A673 (cell line): ENCODE results near the gene NME2. TPM values are rescaled to one million over a fixed set of nuclear protein-coding genes. Genes with fewer than 3 reads are reported as not detected.

ENCODE experiments used
- BruUV-seq: library from RNA; stranded (reverse); fragments of 400-500 nt; replicated peaks from 2 replicates; lab custom pipeline; 2021; lab: Mats Ljungman, UMichigan
- CTCF ChIA-PET: fragments of 300-600 bp; sonication (Branson Sonifier 250); formaldehyde crosslinking; loops from one replicate; lab custom pipeline; 2022; ENCODE audit warnings: antibody characterized with exemption; lab: Charles Lee
- POLR2A ChIA-PET: fragments of 300-600 bp; sonication (Branson Sonifier 250); formaldehyde crosslinking; loops from one replicate; lab custom pipeline; 2022; ENCODE audit warnings: antibody characterized with exemption; ENCODE audit not compliant: low non-redundant PET; lab: Charles Lee
- DNase-seq: peaks from one replicate; pipeline ENCODE4 v3.0.0-alpha.2; 2015; ENCODE audit warnings: low spot score
- H3K27ac ChIP-seq: fragments of 200-600 bp; sonication (generic); 2 replicates; pipeline ENCODE4 v1.5.1; 2016; ENCODE audit warnings: mixed run types, low read depth, mild to moderate bottlenecking, mixed read lengths, antibody characterized with exemption, low read length; ENCODE audit not compliant: poor library complexity, severe bottlenecking
- H3K27me3 ChIP-seq: fragments of 200-600 bp; sonication (generic); replicated peaks from 2 replicates; pipeline ENCODE4 v1.6.1; 2017; ENCODE audit warnings: mixed run types, low read depth, mild to moderate bottlenecking, mixed read lengths, antibody characterized with exemption, low read length; ENCODE audit not compliant: insufficient read depth, poor library complexity
- H3K36me3 ChIP-seq: fragments of 200-600 bp; sonication (generic); 2 replicates; pipeline ENCODE4 v1.6.1; 2016; ENCODE audit warnings: mixed run types, mild to moderate bottlenecking, mixed read lengths, antibody characterized with exemption, low read length; ENCODE audit not compliant: insufficient read depth, poor library complexity, severe bottlenecking
- H3K4me1 ChIP-seq: fragments of 200-600 bp; sonication (generic); 2 replicates; pipeline ENCODE4 v1.6.1; 2017; ENCODE audit warnings: mixed run types, mild to moderate bottlenecking, mixed read lengths, antibody characterized with exemption, low read length; ENCODE audit not compliant: insufficient read depth, poor library complexity, severe bottlenecking
- H3K4me3 ChIP-seq: fragments of 200-600 bp; sonication (generic); 2 replicates; pipeline ENCODE4 v1.5.1; 2016; ENCODE audit warnings: low read depth, mixed run types, mild to moderate bottlenecking, mixed read lengths, low read length; ENCODE audit not compliant: poor library complexity, severe bottlenecking
- H3K9me3 ChIP-seq: fragments of 200-600 bp; sonication (generic); 2 replicates; pipeline ENCODE4 v1.6.1; 2016; ENCODE audit warnings: mixed run types, low read depth, mild to moderate bottlenecking, mixed read lengths, antibody characterized with exemption, low read length; ENCODE audit not compliant: poor library complexity, severe bottlenecking
- CTCF ChIP-seq: fragments of 300-800, 200-600 bp; sonication (generic); conservative IDR thresholded peaks from 2 replicates; pipeline ENCODE4 v1.5.1; 2017; ENCODE audit warnings: low read depth, mild to moderate bottlenecking, antibody characterized with exemption, low read length, moderate library complexity, mixed read lengths
- EZH2 ChIP-seq: fragments of 200-600 bp; sonication (generic); IDR thresholded peaks from 2 replicates; pipeline ENCODE4 v1.6.1; 2017; ENCODE audit warnings: borderline replicate concordance, low read depth, mild to moderate bottlenecking, mixed read lengths, antibody characterized with exemption, low read length; ENCODE audit not compliant: poor library complexity, severe bottlenecking
- intact Hi-C: fragments of 100-400 bp; cut with micrococcal nuclease; formaldehyde crosslinking; loops from one replicate; pipeline ENCODE4 v1.10.0; 2022; ENCODE audit not compliant: unreplicated experiment
- total RNA-seq: library from RNA; stranded (reverse); gene quantifications from 2 replicates; pipeline ENCODE4 v1.2.3, GENCODE V29; 2021

Gene NME2
- total RNA-seq, 1 experiment from 2014 or later: 776 TPM

- H3K4me1 ChIP-seq: peaks cover 17% of the 10 kb centered on the region
- CTCF ChIA-PET: no interaction called here
- BruUV-seq: no TSS peak
- peak overlapping the region; percentile 82 for H3K27ac ChIP-seq
- intact Hi-C loops: loop anchor here (5.0 kb wide), 1 partner anchor 298 kb away; the partner anchor contains the start of gene TOB1
- TF ChIP-seq EZH2 (no peak), CTCF (no peak)
- peaks cover 54% of the 10 kb centered on the region for H3K36me3 ChIP-seq
- no peaks in the 10 kb centered on the region for H3K27me3 ChIP-seq
- peak overlapping the region; percentile 64 for H3K4me3 ChIP-seq
- POLR2A ChIA-PET: no interaction called here
- no peaks in the 10 kb centered on the region for H3K9me3 ChIP-seq
- peak; percentile 19 for DNase-seq
Observed at GRCh38 chr17:51164911-51165679, 1.1 kb upstream of the NME2 start.

- H3K4me1 ChIP-seq: peaks cover 17% of the 10 kb centered on the region
- H3K27me3 ChIP-seq: no peaks in the 10 kb centered on the region
- peaks cover 54% of the 10 kb centered on the region for H3K36me3 ChIP-seq
- peak overlapping the region; percentile 64 for H3K4me3 ChIP-seq
- ChIA-PET POLR2A (interaction anchor here (0.6 kb wide), 1 partner anchor 459 kb away, joined by 4 read pairs; no protein-coding TSS in a partner anchor), CTCF (interaction anchor here (0.9 kb wide), 1 partner anchor 12 kb away, joined by 3 read pairs; the partner anchor contains the start of gene NME1)
- no TSS peak for BruUV-seq
- no peak for TF ChIP-seq EZH2
- TF ChIP-seq CTCF: no peak
- intact Hi-C loops: loop anchor here (5.0 kb wide), 1 partner anchor 298 kb away; the partner anchor contains the start of gene TOB1
- no peak for DNase-seq
- peak overlapping the region; percentile 82 for H3K27ac ChIP-seq
- no peaks in the 10 kb centered on the region for H3K9me3 ChIP-seq
Observed at GRCh38 chr17:51165680-51166197, 472 bp upstream of the NME2 start.

- Histone ChIP-seq H3K36me3 (peaks cover 50% of the 10 kb centered on the region), H3K9me3 (no peaks in the 10 kb centered on the region), H3K4me1 (peaks cover 17% of the 10 kb centered on the region), H3K4me3 (peak overlapping the region; percentile 64), H3K27me3 (no peaks in the 10 kb centered on the region), H3K27ac (peak overlapping the region; percentile 82)
- TSS peak; percentile 64 for BruUV-seq
- DNase-seq: peak; percentile 78
- TF ChIP-seq CTCF: peak; percentile 89
- no peak for TF ChIP-seq EZH2
- POLR2A ChIA-PET: no interaction called here
- intact Hi-C loops: loop anchor here (5.0 kb wide), 1 partner anchor 300 kb away; the partner anchor contains the start of gene TOB1
- CTCF ChIA-PET: no interaction called here
Observed at GRCh38 chr17:51166987-51167931, 1.0 kb downstream of the NME2 start.
